Coronary artery (tissue), 2 donors: ENCODE data around the gene APBB2.

Experiments used
- DNase-seq: peaks from one replicate; pipeline ENCODE4 v3.0.0-alpha.2; 2017; ENCODE audit warnings: low spot score
- H3K27ac ChIP-seq, 2 donors: fragments of 200-600 bp; sonication (generic); one replicate each; pipeline ENCODE4 v1.5.1; 2016 to 2019
- H3K4me3 ChIP-seq: fragments of 200-600 bp; sonication (generic); 2 replicates; pipeline ENCODE4 v1.5.1; 2016; ENCODE audit warnings: mild to moderate bottlenecking, moderate library complexity
- CTCF ChIP-seq: fragments of 200-600 bp; sonication (generic); IDR thresholded peaks from one replicate; pipeline ENCODE4 v1.5.1; 2019; ENCODE audit warnings: antibody characterized with exemption

The APBB2 gene

DNA sequence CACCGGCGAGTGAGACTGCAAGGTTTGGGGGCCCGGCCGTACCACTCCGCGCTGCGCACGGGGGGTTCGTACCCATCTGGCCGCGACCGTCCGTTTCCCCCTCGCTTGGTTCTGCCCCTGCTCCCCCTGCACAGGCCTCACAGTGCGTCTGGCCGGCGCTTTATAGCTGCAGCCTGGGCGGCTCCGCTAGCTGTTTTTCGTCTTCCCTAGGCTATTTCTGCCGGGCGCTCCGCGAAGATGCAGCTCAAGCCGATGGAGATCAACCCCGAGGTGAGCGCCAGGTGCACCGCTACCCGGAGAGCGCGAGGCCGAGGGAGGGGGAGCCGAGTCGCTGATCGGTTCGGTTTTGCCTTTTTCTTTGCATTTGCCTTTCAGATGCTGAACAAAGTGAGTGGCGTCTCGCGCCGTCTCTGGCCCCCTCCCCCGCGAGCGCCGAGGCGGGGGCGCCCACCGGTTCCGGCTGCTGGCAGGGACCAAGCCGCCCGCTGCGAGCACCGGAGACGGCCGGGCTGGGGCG is 42.5 kb upstream of the APBB2 start, which contains the start of gene UCHL1:
Gene UCHL1, plus strand, starts transcription at position 189 of the 517 bp plus-strand sequence. Its CDS starts 49 bp downstream, at position 238.
- Histone ChIP-seq H3K4me3 (peak within 1 kb of the TSS; percentile 85), H3K27ac (no peak within 1 kb of the TSS)
- TF ChIP-seq CTCF, result no peak
- no peak for DNase-seq

DNA sequence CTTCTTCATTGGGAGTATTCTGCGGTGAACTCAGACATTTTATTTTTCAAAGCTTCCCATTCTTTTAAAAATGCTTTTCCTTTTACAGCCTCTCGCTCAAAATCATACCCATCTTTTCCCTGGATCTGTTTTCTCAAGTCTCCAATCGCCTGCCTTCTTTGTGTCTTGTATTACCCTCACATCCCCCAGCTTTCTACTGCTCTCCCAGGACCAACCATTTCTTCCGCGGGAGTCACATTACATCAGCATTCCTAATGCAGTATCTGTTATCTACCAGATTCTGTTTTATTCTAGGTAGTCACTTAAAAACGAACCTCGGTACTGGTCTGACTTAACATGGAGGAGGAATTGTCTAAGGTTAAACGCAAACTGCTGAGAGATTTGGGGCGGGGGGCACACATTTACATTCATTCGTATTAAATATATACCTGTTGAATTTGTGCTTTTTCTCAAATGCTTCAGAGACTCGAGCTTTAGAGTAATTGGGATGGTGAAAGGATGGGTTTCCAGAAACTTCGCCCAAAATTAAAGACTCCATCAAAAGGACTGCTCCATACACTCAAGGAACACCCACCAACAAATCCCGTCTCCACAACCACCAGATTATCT is 41.9 kb upstream of the APBB2 start:
- Histone ChIP-seq H3K27ac (no peak overlapping the region), H3K4me3 (peak overlapping the region; percentile 85)
- TF ChIP-seq CTCF, result no peak
- no peak for DNase-seq

- no peak for TF ChIP-seq CTCF
- no peak overlapping the region for H3K27ac ChIP-seq
- DNase-seq, result no peak
- no peak overlapping the region for H3K4me3 ChIP-seq
Measured at GRCh38 chr4:41245983-41246382, 31.6 kb upstream of the APBB2 start.

DNA sequence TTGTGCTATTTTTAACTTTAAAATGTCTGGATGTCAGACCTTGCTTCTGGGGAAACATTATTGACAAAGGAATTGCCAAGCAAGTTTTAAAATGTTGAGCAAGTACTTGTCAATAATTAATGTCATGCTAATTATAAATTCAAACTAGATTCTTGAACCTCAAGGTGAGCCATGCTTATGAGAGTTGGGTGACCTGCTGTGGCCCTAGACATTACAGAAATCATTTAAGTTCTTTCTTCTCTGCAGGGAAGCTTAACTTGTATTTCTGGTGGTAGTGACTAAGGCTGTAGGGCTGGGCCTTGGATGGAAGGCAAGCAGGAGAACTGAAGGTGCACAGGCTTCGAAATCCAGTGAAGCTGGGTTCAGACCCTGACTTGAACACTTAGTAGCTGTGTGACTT is 27.6 kb upstream of the APBB2 start:
- Histone ChIP-seq H3K4me3 (no peak overlapping the region), H3K27ac (no peak overlapping the region)
- DNase-seq, result no peak
- no peak for TF ChIP-seq CTCF

GRCh38 chr4:41236508-41236907 is 22.2 kb upstream of the APBB2 start:
- Histone ChIP-seq H3K27ac (no peak overlapping the region), H3K4me3 (no peak overlapping the region)
- TF ChIP-seq CTCF, result no peak
- DNase-seq, result no peak

DNA sequence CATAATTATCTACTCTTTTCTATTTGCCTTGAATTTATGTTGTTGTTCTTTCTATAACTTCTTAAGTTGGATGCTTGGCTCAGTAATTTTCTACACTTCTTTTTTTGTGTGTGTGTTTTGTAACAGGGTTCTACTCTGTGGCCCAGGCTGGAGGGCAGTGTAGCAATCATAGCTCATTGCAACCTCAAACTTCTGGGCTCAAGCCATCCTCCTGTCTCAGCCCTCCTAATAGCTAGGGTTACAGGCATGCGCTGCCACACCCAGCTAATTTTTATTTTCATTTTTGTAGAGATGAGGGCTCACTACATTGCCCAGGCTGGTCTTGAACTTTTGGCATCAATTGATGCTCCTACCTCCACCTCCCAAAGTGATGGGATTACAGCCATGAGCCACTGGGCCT is 21.7 kb upstream of the APBB2 start:
- no peak for DNase-seq
- TF ChIP-seq CTCF, result no peak
- Histone ChIP-seq H3K27ac (no peak overlapping the region), H3K4me3 (no peak overlapping the region)

DNA sequence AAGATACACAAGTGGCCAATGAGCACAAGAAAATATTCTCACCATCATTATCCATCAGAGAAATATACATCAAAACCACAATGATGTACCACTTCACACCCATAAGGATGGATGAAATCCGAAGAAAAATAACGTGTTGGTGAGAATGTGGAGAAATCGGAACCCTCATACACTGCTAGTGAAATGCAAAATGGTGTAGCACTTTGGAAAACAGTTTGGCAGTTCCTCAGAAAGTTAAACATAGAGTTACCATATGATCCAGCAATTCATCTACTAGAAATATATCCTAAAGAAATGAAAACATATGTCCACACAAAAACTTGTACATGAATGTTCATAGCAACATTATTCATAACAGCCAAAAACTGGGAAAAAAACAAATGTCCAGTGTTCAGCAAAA is 18.5 kb upstream of the APBB2 start:
- no peak overlapping the region for H3K4me3 ChIP-seq
- H3K27ac ChIP-seq, result no peak overlapping the region
- TF ChIP-seq CTCF, result no peak
- no peak for DNase-seq
